ENCODE measurements around the gene SHB.

- no peak for TF ChIP-seq POLR2A (IDR thresholded peaks at IDR 0.05)
- TF ChIP-seq, protein P1, sequence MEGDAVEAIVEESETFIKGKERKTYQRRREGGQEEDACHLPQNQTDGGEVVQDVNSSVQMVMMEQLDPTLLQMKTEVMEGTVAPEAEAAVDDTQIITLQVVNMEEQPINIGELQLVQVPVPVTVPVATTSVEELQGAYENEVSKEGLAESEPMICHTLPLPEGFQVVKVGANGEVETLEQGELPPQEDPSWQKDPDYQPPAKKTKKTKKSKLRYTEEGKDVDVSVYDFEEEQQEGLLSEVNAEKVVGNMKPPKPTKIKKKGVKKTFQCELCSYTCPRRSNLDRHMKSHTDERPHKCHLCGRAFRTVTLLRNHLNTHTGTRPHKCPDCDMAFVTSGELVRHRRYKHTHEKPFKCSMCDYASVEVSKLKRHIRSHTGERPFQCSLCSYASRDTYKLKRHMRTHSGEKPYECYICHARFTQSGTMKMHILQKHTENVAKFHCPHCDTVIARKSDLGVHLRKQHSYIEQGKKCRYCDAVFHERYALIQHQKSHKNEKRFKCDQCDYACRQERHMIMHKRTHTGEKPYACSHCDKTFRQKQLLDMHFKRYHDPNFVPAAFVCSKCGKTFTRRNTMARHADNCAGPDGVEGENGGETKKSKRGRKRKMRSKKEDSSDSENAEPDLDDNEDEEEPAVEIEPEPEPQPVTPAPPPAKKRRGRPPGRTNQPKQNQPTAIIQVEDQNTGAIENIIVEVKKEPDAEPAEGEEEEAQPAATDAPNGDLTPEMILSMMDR (IDR thresholded peaks at IDR 0.05): no peak
Observed at GRCh38 chr9:38091310-38092199, 22.5 kb upstream of the SHB start.
